Spleen (tissue), 11 donors: ENCODE data around the gene ATOX1. TPM values are rescaled to one million over a fixed set of nuclear protein-coding genes. Genes with fewer than 3 reads are reported as not detected.
A peak's percentile ranks its signal among the peaks of the same experiment; 100 is the strongest.
"Not testable (repeated sequence)": the region's sequence is repeated elsewhere in the genome, so short reads cannot be mapped to it uniquely, and the experiment has no call there.

ENCODE experiments used
- DNase-seq: peaks from one replicate; pipeline ENCODE4 v3.0.0-alpha.2; 2020
- H3K27ac ChIP-seq, 8 donors: fragments of 200-600 bp; sonication (generic) in 7 of 8; 1 replicate in 4 of 8; 2 replicates in 4 of 8; pipeline versions ENCODE4 v1.5.0 to v1.8.0; 2016 to 2021; ENCODE audit warnings: inconsistent platforms in 4 of 8, mild to moderate bottlenecking in 4 of 8, moderate library complexity in 1 of 8
- H3K27me3 ChIP-seq, 7 donors: fragments of 200-600 bp; sonication (generic) in 6 of 7; replicated peaks in 1 of 7; 1 replicate in 4 of 7; 2 replicates in 3 of 7; pipeline versions ENCODE4 v1.5.0 to v1.8.0; 2016 to 2021; ENCODE audit warnings: inconsistent platforms in 3 of 7, mild to moderate bottlenecking in 1 of 7
- H3K36me3 ChIP-seq, 6 donors: fragments of 200-600 bp; sonication (generic) in 5 of 6; 1 replicate in 4 of 6; 2 replicates in 2 of 6; pipeline versions ENCODE4 v1.5.0 to v1.8.0; 2016 to 2021; ENCODE audit warnings: inconsistent platforms in 2 of 6
- H3K4me1 ChIP-seq, 6 donors: fragments of 200-600 bp; sonication (generic) in 5 of 6; 1 replicate in 3 of 6; 2 replicates in 3 of 6; pipeline versions ENCODE4 v1.5.0 to v1.8.0; 2016 to 2021; ENCODE audit warnings: inconsistent platforms in 3 of 6
- H3K4me3 ChIP-seq, 8 donors: fragments of 200-600 bp; sonication (generic) in 7 of 8; 1 replicate in 4 of 8; 2 replicates in 4 of 8; pipeline versions ENCODE4 v1.5.0 to v1.8.0; 2016 to 2021; ENCODE audit warnings: inconsistent platforms in 4 of 8, mild to moderate bottlenecking in 4 of 8, moderate library complexity in 2 of 8
- H3K9me3 ChIP-seq, 8 donors: fragments of 200-600 bp; sonication (generic) in 7 of 8; 1 replicate in 4 of 8; 2 replicates in 4 of 8; pipeline versions ENCODE4 v1.5.0 to v1.8.0; 2016 to 2021; ENCODE audit warnings: inconsistent platforms in 4 of 8
- CTCF ChIP-seq, 11 experiments: fragments of 200-600 bp in 7 of 11; fragments of 450-650 bp in 4 of 11; sonication (generic) in 4 of 11; IDR thresholded peaks in 8 of 11; conservative IDR thresholded peaks in 3 of 11; 1 replicate in 7 of 11; 2 replicates in 4 of 11; pipeline versions ENCODE4 v1.4.0 to v1.8.0; 2016 to 2021; ENCODE audit warnings: antibody characterized with exemption in 11 of 11, inconsistent platforms in 4 of 11, mild to moderate bottlenecking in 1 of 11
- POLR2A ChIP-seq, 3 donors: fragments of 450-650 bp; IDR thresholded peaks; one replicate each; pipeline ENCODE4 v1.5.1; 2017; ENCODE audit warnings: antibody characterized with exemption in 3 of 3, mild to moderate bottlenecking in 1 of 3
- POLR2AphosphoS5 ChIP-seq, 3 donors: sonication (generic); formaldehyde crosslinking; IDR thresholded peaks; one replicate each; pipeline ENCODE4 v1.5.1; 2017; ENCODE audit warnings: antibody characterized with exemption in 3 of 3
- WGBS, 5 donors: extraction: QIAGEN DNeasy Blood & Tissue Kit in 3 of 5; methylation state at CpG; one replicate each; pipeline versions ENCODE4 v1.1.5 to v1.1.7; 2013 to 2018; 5-methylcytosine and 5-hydroxymethylcytosine counted together
- intact Hi-C: fragments of 100-400 bp; cut with DNase I; formaldehyde crosslinking; loops from one replicate; pipeline ENCODE4 v1.15.0; 2023; ENCODE audit warnings: low total_unique reads
- polyA plus RNA-seq, 3 donors: library from polyadenylated mRNA; stranded (reverse); fragments of 200-250 nt; gene quantifications; one replicate each; pipeline ENCODE4 v1.2.1, GENCODE V29; 2013
- total RNA-seq, 7 donors: library from RNA; depleted of rRNA in 3 of 7; stranded (reverse); fragments of >200 nt in 3 of 7; fragmentation: NEBNext Ultra II Directional in 4 of 7; extraction: Animal tissue kit (Norgen Biotek cat#: 25700) in 4 of 7; gene quantifications; one replicate each; pipeline versions ENCODE4 v1.1.0 to v1.2.1, GENCODE V29; 2016 to 2021
- donor health status: healthy with polysubstance abuse.
- donor health status: DM: no; HTN: no; CAD: no; lungs with moderate emphysema.
- donor health status: DM: no; HTN: no; CAD: no.
- donor health status: Bipolar disorder and iron deficiency.
- donor health status: healthy.
- donor health status: DM: no; HTN: no; CAD: no.
- donor health status: DM: yes; HTN: yes; CAD: no.

ATOX1 gene
- total and polyA plus RNA-seq, 10 donors, result 63.7 to 263 (median 95.5) TPM

- H3K27me3 ChIP-seq, result peaks cover 0 to 5% (median 0%) of the 10 kb centered on the region in 7 donors
- no peaks in the 10 kb centered on the region for H3K36me3 ChIP-seq
- no peaks in the 10 kb centered on the region for H3K9me3 ChIP-seq
- no peak overlapping the region for H3K4me3 ChIP-seq
- H3K27ac ChIP-seq, result peak overlapping the region in 2 of 8 donors; percentile 74 to 81
- 69 to 95% (median 85%) methylated on average over 2 of the region's 2 CpGs for WGBS, 5 donors
- intact Hi-C loops, result no loop called here
- TF ChIP-seq POLR2A (IDR thresholded peaks at IDR 0.05) (no peak), CTCF (IDR thresholded peaks at IDR 0.05 in 8 of 11, conservative IDR thresholded peaks at IDR 0.05 in 3 of 11) (no peak), POLR2AphosphoS5 (IDR thresholded peaks at IDR 0.05) (no peak)
- no peak for DNase-seq
- H3K4me1 ChIP-seq, result peaks cover 0 to 37% (median 14%) of the 10 kb centered on the region in 6 donors
Measured at GRCh38 chr5:151700296-151700695, 58.1 kb downstream of the ATOX1 start.

- DNase-seq, result no peak
- TF ChIP-seq CTCF (IDR thresholded peaks at IDR 0.05 in 8 of 11, conservative IDR thresholded peaks at IDR 0.05 in 3 of 11), result no peak
- peak; percentile 47 to 70 (median 49) for TF ChIP-seq POLR2AphosphoS5 (IDR thresholded peaks at IDR 0.05)
Measured at GRCh38 chr5:151699071-151699901, 59.1 kb downstream of the ATOX1 start.

GRCh38 chr5:151698081-151698480, 60.4 kb downstream of the ATOX1 start:
- peak overlapping the region in 5 of 8 donors; percentile 67 to 81 (median 74) for H3K27ac ChIP-seq
- peaks cover 0 to 37% (median 8%) of the 10 kb centered on the region in 6 donors for H3K4me1 ChIP-seq
- H3K36me3 ChIP-seq, H3K9me3 ChIP-seq, DNase-seq, intact Hi-C loops, H3K27me3 ChIP-seq, H3K4me3 ChIP-seq: not testable (repeated sequence)
- WGBS, 5 donors, result 86 to 96% (median 94%) methylated on average over 4 of the region's 4 CpGs

More at GRCh38 chr5:151699071-151699901, 59.1 kb downstream of the ATOX1 start:
- no peaks in the 10 kb centered on the region for H3K36me3 ChIP-seq
- peak overlapping the region in 7 of 8 donors; percentile 67 to 81 (median 70) for H3K27ac ChIP-seq
- WGBS, 5 donors, result 62 to 78% (median 76%) methylated on average over 13 of the region's 13 CpGs
- H3K4me3 ChIP-seq, result no peak overlapping the region
- H3K4me1 ChIP-seq, result peaks cover 0 to 37% (median 14%) of the 10 kb centered on the region in 6 donors
- no peaks in the 10 kb centered on the region for H3K9me3 ChIP-seq
- peaks cover 0 to 5% (median 0%) of the 10 kb centered on the region in 7 donors for H3K27me3 ChIP-seq
- intact Hi-C loops, result no loop called here

GRCh38 chr5:151697452-151697851, 61.0 kb downstream of the ATOX1 start:
- Histone ChIP-seq H3K4me1 (peaks cover 0 to 37% (median 8%) of the 10 kb centered on the region in 6 donors), H3K27ac (peak overlapping the region in 4 of 8 donors; percentile 10 to 81 (median 72))
- 79 to 91% (median 88%) methylated on average over 8 of the region's 8 CpGs for WGBS, 5 donors

More at GRCh38 chr5:151697452-151697851, 61.0 kb downstream of the ATOX1 start:
- intact Hi-C loops, result no loop called here
- no peak for TF ChIP-seq CTCF (IDR thresholded peaks at IDR 0.05 in 8 of 11, conservative IDR thresholded peaks at IDR 0.05 in 3 of 11)
- no peak for TF ChIP-seq POLR2AphosphoS5 (IDR thresholded peaks at IDR 0.05)
- no peak for TF ChIP-seq POLR2A (IDR thresholded peaks at IDR 0.05)
- DNase-seq, result no peak
- no peaks in the 10 kb centered on the region for H3K9me3 ChIP-seq
- no peak overlapping the region for H3K4me3 ChIP-seq
- H3K36me3 ChIP-seq, result no peaks in the 10 kb centered on the region
- H3K27me3 ChIP-seq, result peaks cover 0 to 5% (median 0%) of the 10 kb centered on the region in 7 donors
